HG02884 (cell line): ENCODE measurements around the gene TFAP2C.

ENCODE experiments used
- ATAC-seq: cut with Tn5 transposase; IDR thresholded peaks from one replicate; pipeline ENCODE4 v1.9.1; 2021; ENCODE audit warnings: mild to moderate bottlenecking, moderate library complexity; ENCODE audit not compliant: unreplicated experiment

TFAP2C gene

GRCh38 chr20:56628873-56629463 lies at the start of gene TFAP2C:
Gene TFAP2C (plus strand): TSS chr20:56629306. CDS start chr20:56629545, 239 bp downstream.
- no peak for ATAC-seq

DNA sequence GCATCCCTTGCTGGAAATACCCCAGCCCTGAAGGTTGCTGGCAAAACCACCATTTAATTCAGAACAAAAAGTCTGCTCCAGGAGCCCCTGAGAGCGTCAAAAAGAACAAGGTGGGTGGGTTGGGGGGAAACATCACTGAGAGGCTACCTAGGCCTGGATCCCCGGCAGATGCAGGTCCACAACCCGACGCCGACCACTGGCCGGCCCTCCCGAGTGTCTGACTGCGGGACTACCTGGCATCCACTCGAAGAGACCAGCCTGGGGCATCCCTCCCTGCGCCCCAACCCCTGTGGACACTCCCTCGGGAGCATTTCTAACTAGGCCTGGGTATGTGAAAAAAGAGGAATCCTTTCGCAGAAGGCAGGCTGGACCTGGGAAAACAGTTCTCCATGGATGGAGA lies 48.9 kb upstream of the TFAP2C start:
- ATAC-seq = no peak

GRCh38 chr20:56581701-56582100 lies 47.4 kb upstream of the TFAP2C start:
- ATAC-seq = no peak

DNA sequence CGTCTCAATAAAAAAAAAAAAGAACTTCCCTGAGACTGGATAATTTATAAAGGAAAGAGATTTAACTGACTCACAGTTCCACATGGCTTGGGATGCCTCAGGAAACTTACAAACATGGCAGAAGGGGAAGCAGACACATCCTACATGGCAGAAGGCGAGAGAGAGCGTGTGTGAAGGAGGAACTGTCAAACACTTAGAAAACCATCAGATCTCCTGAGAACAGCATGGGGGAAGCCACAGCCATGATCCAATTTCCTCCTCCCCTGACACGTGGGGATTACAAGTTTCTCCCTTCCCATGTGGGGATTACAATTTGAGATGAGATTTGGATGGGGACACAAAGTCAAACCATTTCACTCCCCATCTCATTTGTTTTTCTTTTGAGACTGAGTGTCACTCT lies 46.6 kb upstream of the TFAP2C start:
- no peak for ATAC-seq

DNA sequence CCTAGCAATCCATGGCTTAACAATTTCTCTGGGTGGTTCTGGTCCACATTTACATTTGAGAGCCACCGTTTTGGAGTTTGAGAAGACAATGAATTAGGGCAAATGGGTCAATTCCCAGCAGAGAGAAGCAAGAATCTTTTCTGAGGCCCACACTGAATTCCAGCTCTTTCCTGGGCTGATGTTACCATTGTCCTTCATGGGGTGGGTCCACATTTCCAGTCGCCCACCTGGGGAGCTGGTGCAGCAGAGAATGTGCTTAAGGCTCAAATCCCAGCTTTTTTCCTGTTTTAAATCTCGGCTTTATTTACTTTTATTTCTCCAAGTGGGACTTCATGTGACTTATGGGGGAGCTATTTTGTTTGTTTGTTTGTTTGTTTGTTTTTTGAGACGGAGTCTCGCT lies 44.2 kb upstream of the TFAP2C start:
- ATAC-seq = no peak

GRCh38 chr20:56587307-56588041 lies 41.6 kb upstream of the TFAP2C start:
- no peak for ATAC-seq

GRCh38 chr20:56588996-56589395 lies 40.1 kb upstream of the TFAP2C start:
- no peak for ATAC-seq

DNA sequence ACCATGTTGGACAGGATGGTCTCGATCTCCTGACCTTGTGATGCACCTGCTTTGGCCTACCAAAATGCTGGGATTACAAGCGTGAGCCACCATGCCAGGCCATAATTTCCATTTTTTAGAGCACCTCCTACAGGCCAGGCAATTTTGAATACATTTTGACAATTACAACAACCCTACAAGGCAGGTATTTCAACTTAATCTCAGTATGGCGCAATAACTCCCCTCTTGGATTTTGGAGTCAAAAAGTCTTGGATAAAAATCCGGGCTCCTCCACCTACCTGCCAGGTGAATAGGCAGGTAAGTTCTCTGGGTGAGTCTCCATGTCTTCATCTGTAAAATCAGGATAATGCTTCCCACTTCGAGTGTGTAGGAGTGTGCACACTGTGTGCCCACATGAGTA lies 39.5 kb upstream of the TFAP2C start:
- ATAC-seq = no peak

GRCh38 chr20:56590888-56591287 lies 38.2 kb upstream of the TFAP2C start:
- ATAC-seq = no peak

DNA sequence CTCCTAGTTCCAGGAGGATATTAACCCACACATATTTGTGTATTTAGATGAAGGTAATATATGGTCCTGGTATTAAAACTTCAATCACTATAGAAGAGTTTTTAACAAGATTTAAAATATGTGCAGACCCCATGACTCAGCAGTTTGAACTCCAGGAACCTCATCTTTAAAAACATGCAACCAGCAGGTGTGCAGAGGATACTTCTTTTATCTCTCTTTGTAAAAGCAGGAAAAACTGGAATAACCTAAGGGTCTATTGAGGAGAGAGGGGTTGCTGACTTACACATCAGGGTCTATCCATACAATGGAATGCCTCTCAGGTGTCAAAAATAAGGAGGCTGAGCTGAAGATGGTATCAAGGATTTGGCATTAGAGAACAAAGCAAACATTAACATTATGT lies 36.9 kb upstream of the TFAP2C start:
- ATAC-seq = no peak

DNA sequence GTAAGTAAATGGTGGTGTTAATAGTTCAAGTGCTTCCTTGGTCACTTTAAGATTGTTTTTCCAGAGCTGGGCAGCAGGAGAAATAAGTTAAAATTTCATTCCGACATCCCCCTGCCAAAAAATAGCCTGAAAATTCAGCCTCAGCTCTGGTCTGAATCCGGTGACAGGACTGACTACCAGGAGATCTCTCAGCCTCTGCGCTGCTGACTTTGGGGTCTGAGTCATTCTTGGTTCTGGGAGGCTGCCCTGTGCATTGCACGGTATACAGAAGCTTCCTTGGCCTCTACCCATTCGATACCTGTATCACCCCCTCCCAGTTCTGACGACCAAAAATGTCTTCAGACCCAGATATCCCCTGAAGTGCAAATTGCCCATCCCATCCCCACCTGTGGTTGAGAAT lies 36.3 kb upstream of the TFAP2C start:
- ATAC-seq = no peak

DNA sequence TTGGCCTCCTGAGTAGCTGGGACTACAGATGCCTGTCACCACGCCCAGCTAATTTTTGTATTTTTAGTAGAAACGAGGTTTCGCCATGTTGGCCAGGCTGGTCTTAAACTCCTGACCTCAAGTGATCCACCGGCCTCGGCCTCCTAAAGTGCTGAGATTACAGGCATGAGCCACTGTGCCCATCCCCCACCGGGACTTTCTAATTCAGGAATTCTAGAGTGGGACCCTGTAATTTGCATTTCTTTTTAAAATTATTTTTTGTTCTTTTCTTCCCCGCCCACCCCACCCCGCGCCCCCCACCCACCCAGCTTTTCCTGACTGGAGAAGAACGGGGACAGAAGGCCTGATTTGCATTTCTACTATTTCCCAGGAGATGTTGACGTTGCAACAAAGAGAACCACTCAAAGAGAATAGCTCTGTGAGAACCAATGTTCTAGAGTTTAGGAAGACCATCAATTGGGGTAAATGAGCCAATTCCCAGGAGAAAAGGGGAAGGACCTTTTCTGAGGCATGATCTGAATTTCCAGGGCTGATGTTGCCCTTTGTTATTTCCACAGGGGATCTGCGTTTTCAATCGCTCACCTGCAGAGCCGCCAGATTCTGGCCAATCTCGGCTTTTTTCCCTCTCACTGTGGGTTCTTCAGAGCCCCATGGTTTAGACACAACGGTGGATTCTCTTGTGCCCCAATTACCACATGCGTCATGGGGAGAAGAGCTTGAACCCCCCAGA lies 33.2 kb upstream of the TFAP2C start:
- ATAC-seq = no peak

DNA sequence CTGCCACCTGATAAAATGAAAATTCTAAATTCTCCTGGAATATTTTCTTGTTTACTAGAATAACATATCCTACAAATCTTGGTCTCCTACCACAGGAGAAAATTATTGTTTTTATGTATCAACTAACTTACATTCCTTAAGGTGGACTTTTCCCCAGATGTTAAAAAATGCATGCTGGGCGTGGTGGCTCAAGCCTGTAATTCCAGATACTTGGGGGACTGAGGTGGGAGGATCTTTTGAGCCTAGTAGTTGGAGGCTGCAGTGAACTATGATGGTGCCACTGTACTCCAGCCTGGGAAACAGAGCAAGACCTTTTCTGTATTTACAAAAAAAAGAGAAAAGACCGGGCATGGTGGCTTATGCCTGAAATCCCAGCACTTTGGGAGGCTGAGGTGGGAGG lies 27.9 kb upstream of the TFAP2C start:
- ATAC-seq = no peak

DNA sequence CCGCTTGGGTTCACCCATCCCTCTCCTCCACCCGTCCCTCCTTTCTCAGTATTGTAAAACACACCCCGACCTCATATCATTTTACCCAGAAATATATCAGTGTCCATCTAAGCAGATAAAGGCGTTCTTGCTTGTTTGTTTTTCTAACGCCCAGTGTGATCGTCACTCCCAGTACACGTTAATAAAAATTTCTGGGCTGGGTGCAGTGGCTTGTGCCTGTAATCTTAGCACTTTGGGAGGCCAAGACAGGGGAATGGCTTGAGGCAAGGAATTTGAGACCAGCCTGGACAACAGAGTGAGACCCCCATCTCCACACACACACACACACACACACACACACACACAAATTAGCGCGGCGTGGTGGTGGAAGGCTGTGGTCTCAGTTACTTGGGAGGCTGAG lies 24.4 kb upstream of the TFAP2C start:
- no peak for ATAC-seq

GRCh38 chr20:56605261-56605996 lies 23.7 kb upstream of the TFAP2C start:
- no peak for ATAC-seq

DNA sequence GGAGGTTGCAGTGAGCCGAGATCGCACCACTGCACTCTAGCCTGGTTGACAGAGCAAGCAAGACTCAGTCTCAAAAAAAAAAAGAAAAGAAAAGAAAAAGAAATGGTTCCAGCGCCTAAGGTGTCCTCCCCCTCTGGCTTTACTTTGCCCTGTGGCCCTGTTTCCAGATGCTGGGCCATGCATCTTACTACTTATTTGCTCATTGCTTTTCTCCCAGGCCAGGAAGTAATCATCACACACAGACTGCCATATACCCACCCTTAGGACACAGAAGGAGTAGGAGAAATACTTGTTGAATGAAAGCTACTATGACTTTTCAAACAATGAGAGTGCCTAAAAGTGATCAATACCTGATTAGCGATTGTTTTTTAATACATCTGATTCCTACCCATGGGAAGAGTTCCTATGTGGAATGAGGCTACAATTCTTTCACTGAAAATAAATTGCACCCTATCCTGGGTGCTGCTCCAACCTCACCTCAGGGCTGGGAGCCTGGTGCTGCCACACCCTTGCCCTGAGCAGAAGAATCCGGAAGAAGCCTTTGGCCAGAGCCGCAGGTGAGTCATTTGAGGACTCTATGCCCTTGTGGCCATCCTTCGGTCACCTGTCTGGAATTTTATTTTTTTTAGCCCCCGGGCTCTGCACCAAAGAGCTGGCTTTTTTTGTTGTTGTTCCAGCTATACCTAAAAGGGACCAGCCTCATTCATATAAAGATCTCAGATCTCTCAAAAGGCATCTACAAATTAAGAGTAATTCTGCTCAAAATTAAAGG lies 22.7 kb upstream of the TFAP2C start:
- no peak for ATAC-seq

- no peak for ATAC-seq
These were observed 21.9 kb upstream of the TFAP2C start for GRCh38 chr20:56607061-56607704.

- ATAC-seq = no peak
These were observed 20.7 kb upstream of the TFAP2C start for GRCh38 chr20:56608376-56608775.

DNA sequence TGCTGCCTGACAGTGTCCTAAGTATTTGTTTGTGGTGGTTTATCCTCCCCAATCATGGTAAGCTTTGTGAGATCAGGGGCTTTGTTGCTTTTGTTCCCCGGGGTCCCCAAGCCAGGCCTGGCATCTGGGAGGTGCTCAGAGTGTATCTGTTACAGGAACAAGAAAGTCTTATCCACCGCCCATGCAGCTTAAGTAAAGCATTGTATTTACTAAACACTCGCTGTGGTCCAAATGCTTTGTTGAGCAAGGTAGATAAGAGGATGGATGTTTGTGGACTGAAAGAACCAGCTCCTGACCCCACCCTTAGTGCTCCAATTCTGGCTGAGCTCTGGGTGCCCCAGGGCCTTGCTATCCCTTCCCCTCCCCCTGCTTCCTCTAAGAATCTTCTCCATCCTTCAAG lies 19.8 kb upstream of the TFAP2C start:
- ATAC-seq = no peak

DNA sequence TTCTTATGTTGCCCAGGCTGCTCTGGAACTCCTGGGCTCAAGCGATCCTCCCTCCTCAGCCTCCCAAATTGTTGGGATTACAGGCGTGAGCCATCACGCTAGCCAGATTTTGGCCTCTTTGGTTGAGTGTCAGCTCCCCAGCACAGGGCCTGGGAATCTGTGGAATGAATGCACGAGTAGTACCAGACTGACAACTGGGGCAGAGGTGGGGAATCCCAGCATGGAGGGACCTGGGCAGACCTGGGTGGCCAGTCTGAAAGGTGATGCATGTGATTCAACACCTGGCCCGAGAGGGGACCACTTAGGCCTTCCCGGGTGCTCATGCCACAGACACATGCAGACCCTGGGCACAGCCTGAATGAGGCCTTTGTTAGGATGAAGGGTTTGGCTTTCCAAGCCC lies 19.0 kb upstream of the TFAP2C start:
- no peak for ATAC-seq
